ENCODE measurements around the gene CMAS. TPM values are rescaled to one million over a fixed set of nuclear protein-coding genes. Genes with fewer than 3 reads are reported as not detected.
"Not testable (repeated sequence)": the region's sequence is repeated elsewhere in the genome, so short reads cannot be mapped to it uniquely, and the experiment has no call there.

Gene CMAS
- total RNA-seq, 6 experiments from 2014 or later: 27.7 to 37.0 (median 35.7) TPM

- no peak for DNase-seq
- Mint-ChIP-seq H3K4me1 (ENCODE audit: low read depth) (no peaks in the 10 kb centered on the region), H3K36me3 (ENCODE audit: low read depth) (no peaks in the 10 kb centered on the region), H3K9me3 (no peaks in the 10 kb centered on the region), H3K27ac (no peak overlapping the region), H3K27me3 (ENCODE audit: insufficient read depth) (peaks cover 15% of the 10 kb centered on the region), H3K4me3 (no peak overlapping the region)
- no peak for TF ChIP-seq CTCF (IDR thresholded peaks at IDR 0.05)
These were observed 36.2 kb downstream of the CMAS start for GRCh38 chr12:22082190-22082701.

- H3K36me3 Mint-ChIP-seq (ENCODE audit: low read depth): no peaks in the 10 kb centered on the region
These were observed 37.1 kb downstream of the CMAS start for GRCh38 chr12:22083167-22083566.

GRCh38 chr12:22084852-22085251, 38.8 kb downstream of the CMAS start:
- no peak for DNase-seq
- Mint-ChIP-seq H3K4me3 (no peak overlapping the region), H3K9me3 (no peaks in the 10 kb centered on the region), H3K27ac (no peak overlapping the region), H3K27me3 (ENCODE audit: insufficient read depth) (peaks cover 19% of the 10 kb centered on the region), H3K4me1 (ENCODE audit: low read depth) (no peaks in the 10 kb centered on the region), H3K36me3 (ENCODE audit: low read depth) (no peaks in the 10 kb centered on the region)
- no peak for TF ChIP-seq CTCF (IDR thresholded peaks at IDR 0.05)

More at GRCh38 chr12:22083167-22083566, 37.1 kb downstream of the CMAS start:
- Mint-ChIP-seq H3K4me1 (ENCODE audit: low read depth) (no peaks in the 10 kb centered on the region), H3K9me3 (no peaks in the 10 kb centered on the region), H3K27ac (no peak overlapping the region), H3K4me3 (no peak overlapping the region), H3K27me3 (ENCODE audit: insufficient read depth) (peaks cover 16% of the 10 kb centered on the region)
- TF ChIP-seq CTCF (IDR thresholded peaks at IDR 0.05): peak; percentile 78
- peak; percentile 7 for DNase-seq

GRCh38 chr12:22088886-22089285, 42.9 kb downstream of the CMAS start:
- DNase-seq: no peak
- Mint-ChIP-seq H3K36me3 (ENCODE audit: low read depth) (no peaks in the 10 kb centered on the region), H3K27me3 (ENCODE audit: insufficient read depth) (peaks cover 16% of the 10 kb centered on the region), H3K4me1 (ENCODE audit: low read depth) (no peaks in the 10 kb centered on the region), H3K9me3 (no peaks in the 10 kb centered on the region), H3K4me3 (no peak overlapping the region), H3K27ac (no peak overlapping the region)
- no peak for TF ChIP-seq CTCF (IDR thresholded peaks at IDR 0.05)

GRCh38 chr12:22089486-22089885, 43.5 kb downstream of the CMAS start:
- Mint-ChIP-seq H3K36me3 (ENCODE audit: low read depth) (no peaks in the 10 kb centered on the region), H3K27ac (no peak overlapping the region), H3K27me3 (ENCODE audit: insufficient read depth) (peaks cover 16% of the 10 kb centered on the region), H3K9me3 (no peaks in the 10 kb centered on the region), H3K4me1 (ENCODE audit: low read depth) (no peaks in the 10 kb centered on the region), H3K4me3 (no peak overlapping the region)
- DNase-seq: no peak
- TF ChIP-seq CTCF (IDR thresholded peaks at IDR 0.05): no peak

GRCh38 chr12:22099062-22099461, 53.0 kb downstream of the CMAS start:
- DNase-seq; H3K27ac Mint-ChIP-seq; H3K9me3 Mint-ChIP-seq; H3K4me1 Mint-ChIP-seq (ENCODE audit: low read depth); H3K4me3 Mint-ChIP-seq; H3K27me3 Mint-ChIP-seq (ENCODE audit: insufficient read depth); H3K36me3 Mint-ChIP-seq (ENCODE audit: low read depth): not testable (repeated sequence)
